HG03025 (cell line): ENCODE results near the gene CHAMP1.

ENCODE experiments used
- ATAC-seq: cut with Tn5 transposase; IDR thresholded peaks from one replicate; pipeline ENCODE4 v1.9.1; 2021; ENCODE audit warnings: mild to moderate bottlenecking, moderate library complexity; ENCODE audit not compliant: unreplicated experiment, low FRiP score

CHAMP1 gene

GRCh38 chr13:114298866-114299265 is 15.4 kb upstream of the CHAMP1 start:
- no peak for ATAC-seq

GRCh38 chr13:114299604-114300305 is 14.5 kb upstream of the CHAMP1 start:
- no peak for ATAC-seq

- ATAC-seq, result no peak
Observed at GRCh38 chr13:114303700-114304327, 10.5 kb upstream of the CHAMP1 start.

DNA sequence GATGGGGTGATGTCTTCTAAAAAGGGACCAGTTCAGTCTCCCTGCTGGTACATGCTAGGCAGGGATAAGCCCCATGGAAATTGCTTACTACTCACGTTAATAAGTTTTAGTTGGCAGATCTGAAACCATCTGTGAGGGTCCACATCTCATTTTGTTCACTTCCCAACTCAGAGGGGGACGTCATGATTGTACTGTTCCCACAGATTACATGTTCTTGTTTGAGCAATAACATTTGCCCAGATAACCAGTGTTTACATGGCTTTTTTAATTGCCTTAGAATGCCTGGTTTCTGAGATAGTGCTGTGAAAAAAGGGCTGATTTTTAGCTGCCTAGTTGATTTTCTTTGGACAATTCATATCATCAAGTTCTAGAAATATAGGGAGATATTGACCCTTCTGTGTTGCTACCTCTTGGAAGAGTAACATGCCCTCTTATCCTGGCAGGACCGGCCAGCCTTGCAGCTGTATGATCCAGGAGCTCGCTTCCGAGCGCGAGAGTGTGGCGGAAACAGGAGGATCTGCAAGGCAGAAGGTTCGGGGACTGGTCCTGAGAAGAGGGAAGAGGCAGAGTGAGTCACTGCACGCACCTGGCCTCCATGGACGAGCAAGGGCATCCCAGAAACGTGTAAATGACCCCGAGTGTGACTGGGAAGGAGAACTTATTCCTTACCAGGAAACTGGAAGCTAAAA is 9.8 kb upstream of the CHAMP1 start:
- no peak for ATAC-seq

DNA sequence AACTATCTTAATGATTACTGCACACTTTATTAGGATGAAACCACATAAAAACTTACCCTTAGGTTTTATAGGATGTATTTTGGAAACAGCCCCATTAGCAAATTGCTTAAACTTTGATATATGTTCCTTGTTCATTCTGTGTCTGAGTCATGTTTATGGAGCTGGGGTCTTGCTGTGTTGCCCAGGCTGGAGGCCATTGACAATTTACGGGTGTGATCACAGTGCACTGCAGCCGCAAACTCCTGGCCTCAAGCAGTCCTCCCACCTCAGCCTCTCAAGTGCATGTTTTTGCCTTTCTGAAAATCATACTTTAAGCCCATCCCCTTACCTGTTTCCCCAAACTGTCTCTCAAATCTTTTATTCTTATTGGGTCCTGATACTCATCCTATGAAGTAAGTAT is 5.2 kb upstream of the CHAMP1 start:
- no peak for ATAC-seq

DNA sequence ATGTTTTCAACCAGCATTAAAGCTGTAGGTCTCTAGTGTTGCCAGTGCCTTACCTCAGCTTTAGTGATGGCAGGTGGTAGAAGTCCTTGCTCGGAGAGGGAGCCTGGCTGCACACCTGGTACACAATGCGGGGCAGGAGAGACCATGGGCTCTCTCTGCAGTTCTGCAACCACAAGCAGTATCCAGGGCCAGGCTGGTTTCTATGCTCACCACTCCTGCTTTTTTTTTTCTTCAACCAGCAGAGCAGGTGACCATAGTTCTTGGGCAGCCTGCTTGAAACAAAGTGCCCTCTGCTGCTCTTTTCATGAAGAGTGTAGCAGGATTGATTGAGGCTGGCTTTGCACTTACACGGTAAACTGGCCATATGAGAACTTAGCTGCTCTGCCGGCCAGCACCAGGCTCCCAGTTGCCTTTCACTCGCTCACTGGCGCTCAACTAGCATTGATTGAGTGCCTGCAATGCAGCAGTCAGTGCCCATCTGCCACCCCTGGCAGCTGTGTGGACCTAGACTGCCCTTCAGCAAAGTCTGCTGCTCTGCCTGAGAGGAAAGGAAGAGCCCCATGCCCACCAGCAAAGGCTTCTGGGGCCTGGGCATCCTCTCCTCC is 4.4 kb upstream of the CHAMP1 start:
- no peak for ATAC-seq

- ATAC-seq, result no peak
Observed at GRCh38 chr13:114310956-114311355, 3.3 kb upstream of the CHAMP1 start.

DNA sequence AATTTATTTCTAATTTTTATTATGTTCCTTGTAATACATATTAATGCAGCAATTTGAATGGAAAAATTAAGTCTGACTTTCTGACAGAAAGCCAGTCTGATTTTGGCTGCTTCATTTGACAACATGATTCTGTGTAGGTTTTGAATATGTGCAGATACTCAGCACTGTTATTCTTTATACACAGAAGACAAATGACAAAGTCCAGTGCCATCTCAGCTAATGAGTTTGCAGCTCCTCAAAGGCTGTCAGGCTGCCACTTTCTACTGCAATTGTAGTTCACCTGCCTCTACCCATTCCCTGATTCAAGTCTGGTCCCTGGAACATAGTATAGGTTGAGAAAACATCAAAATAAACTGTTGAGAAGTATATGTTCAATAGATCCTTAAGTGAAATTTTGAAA is 2.9 kb upstream of the CHAMP1 start:
- no peak for ATAC-seq

GRCh38 chr13:114311908-114312307 is 2.4 kb upstream of the CHAMP1 start:
- no peak for ATAC-seq

GRCh38 chr13:114313061-114313860 is 1.0 kb upstream of the CHAMP1 start:
- ATAC-seq, result no peak

DNA sequence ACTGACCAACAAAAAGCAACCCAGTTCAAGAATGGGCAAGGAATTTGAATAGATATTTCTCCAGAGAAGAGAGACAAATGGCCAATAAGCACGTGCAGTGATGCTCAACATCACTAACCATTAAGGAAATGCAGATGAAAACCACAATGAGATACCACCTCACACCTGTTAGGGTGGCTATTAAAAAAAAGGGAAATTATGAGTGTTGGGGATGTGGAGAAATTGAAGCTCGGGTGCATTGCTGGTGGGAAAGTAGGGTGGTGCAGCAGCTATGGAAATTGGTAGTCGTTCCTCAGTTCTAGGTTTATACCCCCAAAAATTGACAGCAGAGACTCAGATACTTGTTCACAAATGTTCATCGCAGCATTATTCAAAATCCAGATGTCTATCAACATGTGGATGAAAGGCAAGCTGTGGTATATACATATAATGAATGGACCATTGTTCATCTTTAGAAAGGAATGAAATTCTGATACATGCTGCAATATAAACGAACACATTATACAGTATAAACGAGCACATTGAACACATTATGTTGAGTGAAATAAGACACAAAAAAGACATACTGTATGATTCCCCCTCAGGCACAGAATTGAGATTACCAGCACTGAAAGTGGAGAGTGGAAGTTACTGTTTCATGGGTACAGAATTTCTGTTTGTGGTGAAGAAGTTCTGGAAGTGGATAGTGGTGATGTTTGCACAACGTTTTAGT is 927 bp downstream of the CHAMP1 start:
- no peak for ATAC-seq

DNA sequence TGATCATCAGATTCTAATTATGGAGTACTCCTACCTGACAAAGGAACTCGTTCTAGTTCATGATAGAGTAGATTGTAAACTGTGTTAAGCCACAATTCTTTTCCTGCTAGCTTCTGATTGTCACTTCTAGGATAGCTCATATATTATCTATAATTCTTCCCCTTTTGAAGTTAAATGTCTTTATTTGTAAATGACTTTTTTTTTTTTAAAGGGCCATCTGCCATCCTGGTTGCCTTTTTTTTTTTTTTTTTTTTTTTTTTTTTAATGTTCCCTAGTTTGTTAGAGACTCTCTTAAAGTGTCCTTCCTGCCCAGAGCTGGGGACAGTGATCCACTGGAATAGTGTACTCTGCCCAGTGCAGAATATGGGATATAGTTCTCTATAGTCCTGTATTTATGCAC is 4.3 kb downstream of the CHAMP1 start:
- no peak for ATAC-seq

GRCh38 chr13:114319441-114319913 is 5.2 kb downstream of the CHAMP1 start:
- ATAC-seq, result no peak

DNA sequence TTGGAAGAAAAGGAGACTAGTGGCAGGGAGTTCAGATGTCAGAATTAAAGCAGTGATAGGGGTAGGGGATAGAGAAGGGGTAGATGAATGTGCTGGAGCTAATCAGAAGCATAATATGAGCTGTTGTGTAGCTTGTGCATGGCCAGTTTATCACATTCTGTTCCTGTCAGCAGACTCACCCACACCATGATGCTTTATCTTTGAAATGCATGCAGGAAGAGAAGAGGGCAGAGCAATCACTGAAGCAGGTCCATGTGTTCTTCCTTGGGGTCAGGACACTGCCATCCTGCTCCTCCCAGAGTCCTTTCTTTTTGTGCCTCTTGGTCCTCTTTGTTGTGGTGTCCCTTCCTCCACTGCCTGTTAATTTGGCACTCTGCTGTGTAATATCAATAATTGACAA is 5.8 kb downstream of the CHAMP1 start:
- ATAC-seq, result no peak

DNA sequence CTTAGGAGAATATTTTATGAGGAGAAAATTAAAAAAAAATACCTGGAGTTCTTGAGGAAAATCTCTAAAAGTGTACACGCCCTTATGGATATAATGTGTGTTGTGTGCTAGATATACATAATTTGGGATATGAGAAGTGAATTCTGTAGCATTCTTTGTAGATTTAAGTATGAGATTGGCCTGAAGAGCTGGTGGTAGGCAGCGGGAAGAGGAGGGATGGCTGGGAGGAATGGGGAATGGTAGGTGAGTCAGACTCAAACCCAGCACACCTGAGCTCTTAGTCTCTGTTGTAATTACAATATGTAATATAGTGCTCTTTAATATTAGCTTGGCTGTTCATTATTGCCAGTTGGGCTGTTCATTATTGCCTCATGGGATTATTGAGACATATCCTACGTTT is 7.0 kb downstream of the CHAMP1 start:
- ATAC-seq, result no peak

DNA sequence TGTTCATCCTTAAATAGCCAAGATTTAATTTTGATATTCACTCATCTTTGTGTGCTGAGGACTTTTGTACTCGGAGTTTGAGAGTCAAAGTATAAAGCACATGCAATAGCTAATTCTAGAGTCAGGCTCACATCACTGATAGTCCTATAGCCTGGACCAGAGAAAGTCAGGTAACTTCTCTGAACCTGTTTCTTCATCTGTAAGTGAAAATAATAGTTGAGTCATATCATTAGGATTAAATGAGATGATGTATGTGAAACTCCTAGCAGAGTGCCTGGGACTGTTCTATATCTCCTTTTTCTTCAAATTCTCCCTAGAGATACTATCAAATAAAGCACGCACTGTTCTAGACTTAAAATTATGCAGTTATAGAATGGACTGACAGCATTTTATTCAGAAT is 9.0 kb downstream of the CHAMP1 start:
- no peak for ATAC-seq

DNA sequence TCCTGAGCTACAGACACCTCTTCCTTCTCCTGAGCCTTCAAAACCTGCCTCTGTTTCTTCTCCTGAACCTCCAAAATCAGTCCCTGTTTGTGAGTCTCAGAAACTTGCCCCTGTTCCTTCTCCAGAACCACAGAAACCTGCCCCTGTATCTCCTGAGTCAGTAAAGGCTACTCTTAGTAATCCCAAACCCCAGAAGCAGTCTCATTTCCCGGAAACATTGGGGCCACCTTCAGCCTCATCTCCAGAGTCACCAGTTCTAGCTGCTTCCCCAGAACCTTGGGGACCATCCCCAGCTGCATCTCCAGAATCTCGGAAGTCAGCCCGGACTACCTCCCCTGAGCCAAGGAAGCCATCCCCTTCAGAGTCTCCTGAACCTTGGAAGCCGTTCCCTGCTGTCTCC is 10.0 kb downstream of the CHAMP1 start:
- no peak for ATAC-seq

DNA sequence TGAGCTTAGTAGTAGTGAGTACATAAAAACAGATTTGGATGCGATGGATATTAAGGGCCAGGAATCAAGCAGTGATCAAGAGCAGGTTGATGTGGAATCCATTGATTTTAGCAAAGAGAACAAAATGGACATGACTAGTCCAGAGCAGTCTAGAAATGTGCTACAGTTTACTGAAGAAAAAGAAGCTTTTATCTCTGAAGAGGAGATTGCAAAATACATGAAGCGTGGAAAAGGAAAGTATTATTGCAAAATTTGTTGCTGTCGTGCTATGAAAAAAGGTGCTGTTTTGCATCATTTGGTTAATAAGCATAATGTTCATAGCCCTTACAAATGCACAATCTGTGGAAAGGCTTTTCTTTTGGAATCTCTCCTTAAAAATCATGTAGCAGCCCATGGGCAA is 11.4 kb downstream of the CHAMP1 start:
- no peak for ATAC-seq

GRCh38 chr13:114328034-114328433 is 13.7 kb downstream of the CHAMP1 start:
- ATAC-seq, result no peak

GRCh38 chr13:114328595-114328994 is 14.3 kb downstream of the CHAMP1 start:
- ATAC-seq, result no peak
